Neural progenitor cell (in vitro differentiated cells): Measurements from ENCODE around the gene TMEM59. TPM values are rescaled to one million over a fixed set of nuclear protein-coding genes. Genes with fewer than 3 reads are reported as not detected.
A peak's percentile ranks its signal among the peaks of the same experiment; 100 is the strongest.
"Not testable (repeated sequence)": the region's sequence is repeated elsewhere in the genome, so short reads cannot be mapped to it uniquely, and the experiment has no call there.

Experiments used
- DNase-seq: peaks from one replicate; pipeline ENCODE4 v3.0.0-alpha.2; 2016; ENCODE audit warnings: low spot score
- H2AFZ ChIP-seq: fragments of 200-600 bp; sonication (generic); replicated peaks from 2 replicates; pipeline ENCODE4 v1.6.1; 2016; ENCODE audit warnings: antibody characterized with exemption
- H3F3A ChIP-seq: fragments of 200-600 bp; sonication (generic); 2 replicates; pipeline ENCODE4 v1.6.1; 2016; ENCODE audit warnings: antibody characterized with exemption, low read depth
- H3K27ac ChIP-seq: fragments of 200-600 bp; sonication (generic); 2 replicates; pipeline ENCODE4 v1.5.1; 2016; ENCODE audit warnings: mild to moderate bottlenecking
- H3K27me3 ChIP-seq: fragments of 200-600 bp; sonication (generic); 2 replicates; pipeline ENCODE4 v1.6.1; 2016; ENCODE audit warnings: mild to moderate bottlenecking, moderate library complexity
- H3K36me3 ChIP-seq: fragments of 200-600 bp; sonication (generic); 2 replicates; pipeline ENCODE4 v1.5.1; 2016
- H3K4me1 ChIP-seq: fragments of 200-600 bp; sonication (generic); 2 replicates; pipeline ENCODE4 v1.6.1; 2016; ENCODE audit warnings: mixed run types
- H3K4me2 ChIP-seq: fragments of 200-600 bp; sonication (generic); 2 replicates; pipeline ENCODE4 v1.6.1; 2016
- H3K4me3 ChIP-seq: fragments of 200-600 bp; sonication (generic); 2 replicates; pipeline ENCODE4 v1.5.1; 2016
- H3K79me2 ChIP-seq: fragments of 200-600 bp; sonication (generic); 2 replicates; pipeline ENCODE4 v1.6.1; 2016; ENCODE audit warnings: low read depth
- H3K9ac ChIP-seq: fragments of 200-600 bp; sonication (generic); 2 replicates; pipeline ENCODE4 v1.6.1; 2016
- H3K9me3 ChIP-seq: fragments of 200-600 bp; sonication (generic); 2 replicates; pipeline ENCODE4 v1.5.1; 2016; ENCODE audit warnings: low read depth
- H4K20me1 ChIP-seq: fragments of 200-600 bp; sonication (generic); 2 replicates; pipeline ENCODE4 v1.6.1; 2016; ENCODE audit warnings: low read depth
- H3K27ac Mint-ChIP-seq: 3 replicates; pipeline ENCODE4 v1.8.0; 2021; ENCODE audit warnings: mixed read lengths
- H3K27me3 Mint-ChIP-seq: 2 replicates; pipeline ENCODE4 v1.8.0; 2022; ENCODE audit warnings: low read depth, mild to moderate bottlenecking, inconsistent platforms, moderate library complexity, mixed read lengths; ENCODE audit not compliant: insufficient read depth
- H3K36me3 Mint-ChIP-seq: 3 replicates; pipeline ENCODE4 v1.8.0; 2021; ENCODE audit warnings: mixed read lengths
- H3K4me1 Mint-ChIP-seq: 3 replicates; pipeline ENCODE4 v1.8.0; 2021; ENCODE audit warnings: mixed read lengths
- H3K4me3 Mint-ChIP-seq: 3 replicates; pipeline ENCODE4 v1.8.0; 2021; ENCODE audit warnings: mild to moderate bottlenecking, moderate library complexity, mixed read lengths
- H3K9me3 Mint-ChIP-seq: 3 replicates; pipeline ENCODE4 v1.8.0; 2020; ENCODE audit warnings: mixed read lengths
- EZH2 ChIP-seq: fragments of 200-600 bp; sonication (generic); IDR thresholded peaks from 2 replicates; pipeline ENCODE4 v1.6.1; 2017; ENCODE audit warnings: antibody characterized with exemption, mild to moderate bottlenecking, moderate library complexity
- EZH2phosphoT487 ChIP-seq: fragments of 200-600 bp; sonication (generic); IDR thresholded peaks from 2 replicates; pipeline ENCODE4 v1.6.1; 2017; ENCODE audit warnings: antibody characterized with exemption
- total RNA-seq: library from RNA; depleted of rRNA; stranded (reverse); fragments of >200 nt; gene quantifications from 2 replicates; pipeline ENCODE4 v1.2.3, GENCODE V29; 2015; ENCODE audit warnings: low replicate concordance
- TF ChIP-seq, protein P1 (sequence below): fragments of 200-600 bp; sonication (generic); IDR thresholded peaks from 2 replicates; pipeline ENCODE4 v1.5.1; 2017; ENCODE audit warnings: antibody characterized with exemption, mild to moderate bottlenecking

TMEM59 gene
- total RNA-seq, 1 donor from 2014 or later = 139 TPM

DNA sequence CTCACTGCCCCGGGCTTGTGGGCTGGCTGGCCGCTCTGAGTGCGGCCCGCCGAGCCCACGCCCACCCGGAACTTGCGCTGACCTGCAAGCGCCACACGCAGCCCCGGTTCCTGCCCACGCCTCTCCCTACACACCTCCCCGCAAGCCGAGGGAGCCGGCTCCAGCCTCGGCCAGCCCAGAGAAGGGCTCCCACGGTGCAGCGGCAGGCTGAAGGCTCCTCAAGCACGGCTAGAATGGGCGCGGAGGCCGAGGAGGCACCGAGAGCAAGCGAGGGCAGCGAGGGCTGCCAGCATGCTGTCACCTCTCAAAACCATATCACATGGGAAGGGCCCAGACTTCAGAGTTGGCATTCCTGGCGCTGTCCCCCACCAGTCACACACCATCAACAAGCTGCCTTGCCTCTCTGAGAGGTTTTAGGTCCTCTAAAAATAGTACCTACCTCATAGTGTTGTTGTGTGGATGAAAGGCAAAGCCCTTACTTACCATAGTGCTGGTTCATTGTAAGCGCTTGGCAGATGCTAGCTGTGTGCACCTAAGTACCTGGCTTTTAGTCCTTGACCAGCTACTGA, 48.4 kb downstream of the TMEM59 start:
- no peak overlapping the region for H2AFZ ChIP-seq
- peaks cover 17% of the 10 kb centered on the region for H3K27me3 Mint-ChIP-seq
- H3K9ac ChIP-seq = no peak overlapping the region
- no peaks in the 10 kb centered on the region for H3K4me1 ChIP-seq
- H3K36me3 Mint-ChIP-seq = no peaks in the 10 kb centered on the region
- no peaks in the 10 kb centered on the region for H4K20me1 ChIP-seq
- peaks cover 2% of the 10 kb centered on the region for H3K4me1 Mint-ChIP-seq
- TF ChIP-seq, protein P1, sequence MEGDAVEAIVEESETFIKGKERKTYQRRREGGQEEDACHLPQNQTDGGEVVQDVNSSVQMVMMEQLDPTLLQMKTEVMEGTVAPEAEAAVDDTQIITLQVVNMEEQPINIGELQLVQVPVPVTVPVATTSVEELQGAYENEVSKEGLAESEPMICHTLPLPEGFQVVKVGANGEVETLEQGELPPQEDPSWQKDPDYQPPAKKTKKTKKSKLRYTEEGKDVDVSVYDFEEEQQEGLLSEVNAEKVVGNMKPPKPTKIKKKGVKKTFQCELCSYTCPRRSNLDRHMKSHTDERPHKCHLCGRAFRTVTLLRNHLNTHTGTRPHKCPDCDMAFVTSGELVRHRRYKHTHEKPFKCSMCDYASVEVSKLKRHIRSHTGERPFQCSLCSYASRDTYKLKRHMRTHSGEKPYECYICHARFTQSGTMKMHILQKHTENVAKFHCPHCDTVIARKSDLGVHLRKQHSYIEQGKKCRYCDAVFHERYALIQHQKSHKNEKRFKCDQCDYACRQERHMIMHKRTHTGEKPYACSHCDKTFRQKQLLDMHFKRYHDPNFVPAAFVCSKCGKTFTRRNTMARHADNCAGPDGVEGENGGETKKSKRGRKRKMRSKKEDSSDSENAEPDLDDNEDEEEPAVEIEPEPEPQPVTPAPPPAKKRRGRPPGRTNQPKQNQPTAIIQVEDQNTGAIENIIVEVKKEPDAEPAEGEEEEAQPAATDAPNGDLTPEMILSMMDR = no peak
- TF ChIP-seq EZH2phosphoT487 = no peak
- TF ChIP-seq EZH2 = no peak
- H3F3A ChIP-seq = no peaks in the 10 kb centered on the region
- H3K27ac Mint-ChIP-seq = no peak overlapping the region
- DNase-seq = no peak
- H3K79me2 ChIP-seq = no peaks in the 10 kb centered on the region
- peaks cover 4% of the 10 kb centered on the region for H3K9me3 Mint-ChIP-seq
- no peaks in the 10 kb centered on the region for H3K36me3 ChIP-seq
- no peak overlapping the region for H3K4me3 ChIP-seq
- H3K4me3 Mint-ChIP-seq = no peak overlapping the region
- H3K9me3 ChIP-seq = no peaks in the 10 kb centered on the region
- no peak overlapping the region for H3K4me2 ChIP-seq
- H3K27ac ChIP-seq = no peak overlapping the region
- H3K27me3 ChIP-seq = no peaks in the 10 kb centered on the region

DNA sequence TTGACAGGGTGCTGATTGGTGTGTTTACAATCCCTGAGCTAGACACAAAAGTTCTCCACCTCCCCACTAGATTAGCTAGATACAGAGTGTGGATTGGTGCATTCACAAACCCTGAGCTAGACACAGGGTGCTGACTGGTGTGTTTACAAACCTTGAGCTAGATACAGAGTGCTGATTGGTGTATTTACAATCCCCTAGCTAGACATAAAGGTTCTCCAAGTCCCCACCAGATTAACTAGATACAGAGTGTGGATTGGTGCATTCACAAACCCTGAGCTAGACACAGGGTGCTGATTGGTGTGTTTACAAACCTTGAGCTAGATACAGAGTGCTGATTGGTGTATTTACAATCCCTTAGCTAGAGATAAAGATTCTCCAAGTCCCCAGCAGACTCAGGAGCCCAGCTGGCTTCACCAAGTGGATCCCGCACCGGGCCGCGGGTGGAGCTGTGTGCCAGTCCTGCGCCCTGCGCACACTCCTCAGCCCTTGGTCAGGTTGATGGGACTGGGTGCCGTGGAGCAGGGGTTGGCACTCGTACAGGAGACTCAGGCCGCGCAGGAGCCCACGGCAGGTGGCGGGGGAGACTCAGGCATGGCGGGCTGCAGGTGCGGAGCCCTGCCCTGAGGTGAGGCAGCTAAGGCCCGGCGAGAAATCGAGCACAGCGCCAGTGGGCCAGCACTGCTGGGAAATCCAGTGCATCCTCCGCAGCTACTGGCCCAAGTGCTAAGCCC, 49.1 kb downstream of the TMEM59 start:
- H3K9me3 Mint-ChIP-seq, H3K36me3 ChIP-seq, H3K27ac Mint-ChIP-seq, H3K9me3 ChIP-seq, DNase-seq, H3K36me3 Mint-ChIP-seq, H3K4me1 Mint-ChIP-seq, H3K4me3 ChIP-seq, H3K27ac ChIP-seq, H2AFZ ChIP-seq, H3K4me3 Mint-ChIP-seq, H3K4me1 ChIP-seq, H3K9ac ChIP-seq, H3K79me2 ChIP-seq, H3K27me3 ChIP-seq, H3K4me2 ChIP-seq, H3F3A ChIP-seq, H4K20me1 ChIP-seq: not testable (repeated sequence)
- H3K27me3 Mint-ChIP-seq = peaks cover 17% of the 10 kb centered on the region

DNA sequence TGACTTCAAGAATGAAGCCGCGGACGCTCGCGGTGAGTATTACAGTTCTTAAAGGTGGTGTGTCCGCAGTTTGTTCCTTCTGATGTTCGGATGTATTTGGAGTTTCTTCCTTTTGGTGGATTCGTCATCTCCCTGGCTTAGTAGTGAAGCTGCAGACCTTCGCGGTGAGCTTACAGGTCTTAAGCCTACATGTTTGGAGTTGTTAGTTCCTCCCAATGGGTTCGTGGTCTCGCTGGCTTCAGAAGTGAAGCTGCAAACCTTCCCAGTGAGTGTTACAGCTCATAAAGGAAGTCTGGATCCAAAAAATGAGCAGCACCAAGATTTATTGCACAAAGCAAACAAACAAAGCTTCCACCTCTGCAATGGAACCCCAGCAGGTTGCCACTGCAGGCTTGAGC, 49.8 kb downstream of the TMEM59 start:
- no peaks in the 10 kb centered on the region for H3K27me3 ChIP-seq
- no peaks in the 10 kb centered on the region for H3K36me3 ChIP-seq
- H3K9ac ChIP-seq = no peak overlapping the region
- no peaks in the 10 kb centered on the region for H3K4me1 ChIP-seq
- TF ChIP-seq, protein P1 = no peak
- TF ChIP-seq EZH2 = no peak
- TF ChIP-seq EZH2phosphoT487 = no peak
- peaks cover 17% of the 10 kb centered on the region for H3K27me3 Mint-ChIP-seq
- H3K4me2 ChIP-seq = no peak overlapping the region
- no peak overlapping the region for H3K27ac Mint-ChIP-seq
- H3K4me3 Mint-ChIP-seq = no peak overlapping the region
- no peaks in the 10 kb centered on the region for H3K36me3 Mint-ChIP-seq
- H3K4me1 Mint-ChIP-seq = no peaks in the 10 kb centered on the region
- no peak for DNase-seq
- H3K9me3 ChIP-seq = no peaks in the 10 kb centered on the region
- no peaks in the 10 kb centered on the region for H4K20me1 ChIP-seq
- H3K27ac ChIP-seq = no peak overlapping the region
- H3K4me3 ChIP-seq = no peak overlapping the region
- H3K9me3 Mint-ChIP-seq = peaks cover 4% of the 10 kb centered on the region
- H3F3A ChIP-seq = no peaks in the 10 kb centered on the region
- H3K79me2 ChIP-seq = no peaks in the 10 kb centered on the region
- no peak overlapping the region for H2AFZ ChIP-seq

DNA sequence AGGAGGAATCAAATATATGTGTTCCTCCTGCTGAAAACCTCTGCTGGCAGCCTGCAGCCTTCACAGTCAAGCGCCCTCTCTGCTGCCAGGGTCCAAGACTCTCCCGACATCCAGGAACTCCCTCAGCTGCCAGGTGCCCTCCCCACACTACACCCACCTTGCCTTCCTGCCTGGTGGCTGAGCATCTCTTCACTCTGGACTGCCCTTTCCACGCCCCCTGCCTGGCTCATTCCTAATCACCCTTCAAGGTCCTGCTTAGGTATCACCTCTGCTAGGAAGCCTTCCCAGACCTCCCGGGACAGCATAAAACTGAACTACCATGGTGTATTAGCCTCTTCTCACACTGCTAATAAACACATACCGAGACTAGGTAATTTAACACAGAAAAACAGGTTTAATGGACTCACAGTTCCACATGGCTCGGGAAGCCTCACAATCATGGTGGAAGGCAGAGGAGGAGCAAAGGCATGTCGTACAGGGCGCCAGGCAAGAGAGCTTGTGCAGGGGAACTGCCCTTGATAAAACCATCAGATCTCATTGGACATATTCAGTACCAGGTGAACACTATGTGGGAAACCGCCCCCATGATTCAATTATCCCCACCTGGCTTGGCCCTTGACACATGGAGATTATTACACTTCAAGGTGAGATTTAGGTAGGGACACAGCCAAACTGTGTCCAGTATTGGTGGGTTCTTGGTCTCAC, 50.3 kb downstream of the TMEM59 start:
- no peak for TF ChIP-seq EZH2phosphoT487
- TF ChIP-seq EZH2 = no peak
- TF ChIP-seq, protein P1 = no peak
- H3K4me1 ChIP-seq = no peaks in the 10 kb centered on the region
- Mint-ChIP-seq H3K27ac (peak overlapping the region; percentile 74), H3K36me3 (no peaks in the 10 kb centered on the region), H3K27me3 (peaks cover 17% of the 10 kb centered on the region), H3K4me1 (no peaks in the 10 kb centered on the region), H3K9me3 (peaks cover 4% of the 10 kb centered on the region), H3K4me3 (no peak overlapping the region)
- no peaks in the 10 kb centered on the region for H4K20me1 ChIP-seq
- no peaks in the 10 kb centered on the region for H3K36me3 ChIP-seq
- H3K4me3 ChIP-seq = no peak overlapping the region
- H3K9ac ChIP-seq = no peak overlapping the region
- H3F3A ChIP-seq = no peaks in the 10 kb centered on the region
- no peak overlapping the region for H3K27ac ChIP-seq
- H2AFZ ChIP-seq = no peak overlapping the region
- no peak overlapping the region for H3K4me2 ChIP-seq
- no peaks in the 10 kb centered on the region for H3K9me3 ChIP-seq
- no peaks in the 10 kb centered on the region for H3K27me3 ChIP-seq
- DNase-seq = no peak
- H3K79me2 ChIP-seq = no peaks in the 10 kb centered on the region
